WTC11 (cell line): ENCODE measurements around the gene TRNP1. TPM values are rescaled to one million over a fixed set of nuclear protein-coding genes. Genes with fewer than 3 reads are reported as not detected.

ENCODE experiments used
- ATAC-seq: fragments of 200-7000 bp; cut with Tn5 transposase; 2 replicates; pipeline ENCODE4 v1.10.0; 2021; ENCODE audit warnings: mild to moderate bottlenecking, moderate library complexity
- CTCF ChIA-PET: fragments of 300-600 bp; sonication (Branson Sonifier 250); formaldehyde crosslinking; loops from one replicate; lab custom pipeline; 2021; ENCODE audit warnings: antibody characterized with exemption; lab: Charles Lee
- POLR2A ChIA-PET: fragments of 350-600 bp; sonication (Branson Sonifier 250); formaldehyde crosslinking; loops from one replicate; lab custom pipeline; 2021; ENCODE audit warnings: antibody characterized with exemption; lab: Charles Lee
- DNase-seq: peaks from one replicate; pipeline ENCODE4 v3.0.0; 2021; ENCODE audit warnings: low spot score
- H3K27ac Mint-ChIP-seq: 2 replicates; pipeline ENCODE4 v1.8.0; 2021; ENCODE audit warnings: mixed read lengths
- H3K27me3 Mint-ChIP-seq: 2 replicates; pipeline ENCODE4 v1.8.0; 2021; ENCODE audit warnings: low read depth, mild to moderate bottlenecking, moderate library complexity, mixed read lengths
- H3K36me3 Mint-ChIP-seq: 2 replicates; pipeline ENCODE4 v1.8.0; 2021; ENCODE audit warnings: mixed read lengths
- H3K4me1 Mint-ChIP-seq: 2 replicates; pipeline ENCODE4 v1.8.0; 2022; ENCODE audit warnings: mixed read lengths
- H3K4me3 Mint-ChIP-seq: 2 replicates; pipeline ENCODE4 v1.8.0; 2021; ENCODE audit warnings: mild to moderate bottlenecking, moderate library complexity, mixed read lengths
- H3K9me3 Mint-ChIP-seq: 2 replicates; pipeline ENCODE4 v1.8.0; 2021; ENCODE audit warnings: mixed read lengths
- CBFB ChIP-seq: sonication (generic); formaldehyde crosslinking; IDR thresholded peaks from 2 replicates; pipeline ENCODE4 v1.8.1; 2022; ENCODE audit warnings: mild to moderate bottlenecking, low read depth, missing genetic modification reagents
- ELF4 ChIP-seq: sonication (generic); formaldehyde crosslinking; IDR thresholded peaks from 2 replicates; pipeline ENCODE4 v1.8.1; 2022; ENCODE audit warnings: low read depth, mild to moderate bottlenecking, moderate library complexity, missing genetic modification reagents
- FOXP1 ChIP-seq: sonication (generic); formaldehyde crosslinking; IDR thresholded peaks from 2 replicates; pipeline ENCODE4 v1.8.0; 2022; ENCODE audit warnings: missing genetic modification reagents, mild to moderate bottlenecking, moderate library complexity, borderline replicate concordance
- KAT7 ChIP-seq: sonication (generic); formaldehyde crosslinking; IDR thresholded peaks from 2 replicates; pipeline ENCODE4 v1.8.1; 2023; ENCODE audit warnings: missing genetic modification reagents, mild to moderate bottlenecking, borderline replicate concordance
- MXD4 ChIP-seq: fragments of 250-450 bp; sonication (Bioruptor Pico); IDR thresholded peaks from 2 replicates; pipeline ENCODE4 v1.8.0; 2021; ENCODE audit warnings: mild to moderate bottlenecking, moderate library complexity, borderline replicate concordance
- NFATC4 ChIP-seq: fragments of 250-450 bp; sonication (Bioruptor Pico); IDR thresholded peaks from 2 replicates; pipeline ENCODE4 v1.9.0; 2021; ENCODE audit warnings: mild to moderate bottlenecking
- SMAD3 ChIP-seq: sonication (generic); formaldehyde crosslinking; IDR thresholded peaks from 2 replicates; pipeline ENCODE4 v1.8.0; 2022; ENCODE audit warnings: missing genetic modification reagents, mild to moderate bottlenecking, borderline replicate concordance
- SMAD4 ChIP-seq: sonication (generic); formaldehyde crosslinking; IDR thresholded peaks from 2 replicates; pipeline ENCODE4 v1.8.0; 2022; ENCODE audit warnings: mild to moderate bottlenecking, missing genetic modification reagents
- TCF7 ChIP-seq: sonication (generic); formaldehyde crosslinking; IDR thresholded peaks from 2 replicates; pipeline ENCODE4 v1.8.0; 2022; ENCODE audit warnings: mild to moderate bottlenecking, low read depth, missing genetic modification reagents, moderate library complexity
- ZNF317 ChIP-seq: sonication (generic); formaldehyde crosslinking; IDR thresholded peaks from 2 replicates; pipeline ENCODE4 v1.8.1; 2023; ENCODE audit warnings: low read depth, mild to moderate bottlenecking, moderate library complexity, missing genetic modification reagents, borderline replicate concordance
- total RNA-seq: library from RNA; stranded (reverse); gene quantifications from 3 replicates; pipeline ENCODE4 v1.2.3, GENCODE V29; 2021
- TF ChIP-seq, protein P1 (sequence below): sonication (generic); formaldehyde crosslinking; IDR thresholded peaks from 2 replicates; pipeline ENCODE4 v1.8.1; 2023; ENCODE audit warnings: mild to moderate bottlenecking, missing genetic modification reagents, moderate library complexity
- TF ChIP-seq, protein P2 (sequence below): fragments of 250-450 bp; sonication (Bioruptor Pico); IDR thresholded peaks from 2 replicates; pipeline ENCODE4 v1.9.0; 2021; ENCODE audit warnings: mild to moderate bottlenecking
- TF ChIP-seq, protein P3 (sequence below): sonication (generic); formaldehyde crosslinking; IDR thresholded peaks from 2 replicates; pipeline ENCODE4 v1.8.1; 2023; ENCODE audit warnings: mild to moderate bottlenecking, missing genetic modification reagents, borderline replicate concordance
- TF ChIP-seq, protein P4 (sequence below): fragments of 250-450 bp; sonication (Bioruptor Pico); IDR thresholded peaks from 2 replicates; pipeline ENCODE4 v1.9.0; 2021; ENCODE audit warnings: mild to moderate bottlenecking, borderline replicate concordance
- TF ChIP-seq, protein P5 (sequence below): sonication (generic); formaldehyde crosslinking; conservative IDR thresholded peaks from 2 replicates; pipeline ENCODE4 v1.8.1; 2022; ENCODE audit warnings: mild to moderate bottlenecking, missing genetic modification reagents
- TF ChIP-seq, protein P6 (sequence below): sonication (generic); formaldehyde crosslinking; IDR thresholded peaks from 2 replicates; pipeline ENCODE4 v1.8.1; 2022; ENCODE audit warnings: mild to moderate bottlenecking, missing genetic modification reagents, moderate library complexity, borderline replicate concordance
- TF ChIP-seq, protein P7 (sequence below): sonication (generic); formaldehyde crosslinking; IDR thresholded peaks from 2 replicates; pipeline ENCODE4 v1.8.0; 2022; ENCODE audit warnings: mild to moderate bottlenecking, missing genetic modification reagents
- TF ChIP-seq, protein P8 (sequence below): sonication (generic); formaldehyde crosslinking; IDR thresholded peaks from 2 replicates; pipeline ENCODE4 v1.8.0; 2023; ENCODE audit warnings: missing genetic modification reagents

The TRNP1 gene
- total RNA-seq, 1 experiment from 2014 or later, result 37.6 TPM

DNA sequence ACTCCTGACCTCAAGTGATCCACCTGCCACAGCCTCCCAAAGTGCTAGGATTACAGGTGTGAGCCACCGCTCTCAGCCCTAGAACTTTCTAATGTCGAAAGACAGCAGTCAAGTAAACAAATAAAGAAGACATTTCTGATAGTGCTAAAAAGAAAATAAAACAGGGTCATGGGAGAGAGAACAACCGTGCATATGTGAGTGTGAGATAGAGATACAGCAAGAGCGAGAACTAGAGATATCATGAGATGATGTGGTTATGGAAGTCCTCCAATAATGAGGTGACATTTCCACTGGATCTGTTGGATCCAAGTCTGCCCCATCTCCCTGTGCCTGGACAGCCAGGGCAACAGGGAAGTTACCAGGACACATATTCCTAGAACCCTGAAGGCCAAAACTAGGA lies 23.7 kb downstream of the TRNP1 start:
- no peak overlapping the region for H3K27ac Mint-ChIP-seq

DNA sequence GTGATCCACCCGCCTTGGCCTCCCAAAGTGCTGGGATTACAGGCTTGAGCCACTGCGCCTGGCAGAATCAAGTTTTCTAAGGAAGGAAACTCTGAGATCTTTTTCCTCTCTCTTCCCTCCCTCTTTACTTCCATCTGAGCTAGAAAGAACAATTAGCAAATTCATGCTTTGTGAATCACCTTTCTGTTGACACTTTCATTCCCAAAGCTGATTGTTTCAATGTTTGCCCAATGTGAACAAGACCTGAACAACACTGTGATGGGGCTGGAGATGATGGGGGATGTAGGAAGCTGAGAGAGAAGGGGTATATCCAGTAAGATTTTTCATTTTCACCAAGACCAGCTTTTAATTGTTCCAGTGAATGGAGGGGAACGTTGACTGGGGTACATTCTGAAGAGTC lies 24.8 kb downstream of the TRNP1 start:
- no peak overlapping the region for H3K4me3 Mint-ChIP-seq
- ATAC-seq (no peak), DNase-seq (no peak)
- H3K36me3 Mint-ChIP-seq, result no peaks in the 10 kb centered on the region
- peaks cover 3% of the 10 kb centered on the region; the same call in 1 of the 2 replicates for H3K27me3 Mint-ChIP-seq
- no peaks in the 10 kb centered on the region for H3K9me3 Mint-ChIP-seq
- H3K4me1 Mint-ChIP-seq, result peaks cover 29% of the 10 kb centered on the region
- peak overlapping the region; percentile 82 for H3K27ac Mint-ChIP-seq
- POLR2A ChIA-PET, result interaction anchor here (0.5 to 1.7 kb wide), 3 partner anchors 8 to 21 kb away, joined by 3 to 9 read pairs (median 5); no protein-coding TSS in a partner anchor
- CTCF ChIA-PET, result interaction anchor here (0.5 to 1.3 kb wide), 5 partner anchors 9 to 44 kb away, joined by 3 to 6 read pairs (median 5); no protein-coding TSS in a partner anchor
- TF ChIP-seq, protein P1, sequence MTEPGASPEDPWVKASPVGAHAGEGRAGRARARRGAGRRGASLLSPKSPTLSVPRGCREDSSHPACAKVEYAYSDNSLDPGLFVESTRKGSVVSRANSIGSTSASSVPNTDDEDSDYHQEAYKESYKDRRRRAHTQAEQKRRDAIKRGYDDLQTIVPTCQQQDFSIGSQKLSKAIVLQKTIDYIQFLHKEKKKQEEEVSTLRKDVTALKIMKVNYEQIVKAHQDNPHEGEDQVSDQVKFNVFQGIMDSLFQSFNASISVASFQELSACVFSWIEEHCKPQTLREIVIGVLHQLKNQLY (CRISPR knock-in tag), result no peak
- TF ChIP-seq MXD4 (CRISPR knock-in tag), result no peak
- TF ChIP-seq TCF7 (CRISPR knock-in tag), result no peak
- TF ChIP-seq FOXP1 (CRISPR knock-in tag), result no peak
- TF ChIP-seq, protein P2, sequence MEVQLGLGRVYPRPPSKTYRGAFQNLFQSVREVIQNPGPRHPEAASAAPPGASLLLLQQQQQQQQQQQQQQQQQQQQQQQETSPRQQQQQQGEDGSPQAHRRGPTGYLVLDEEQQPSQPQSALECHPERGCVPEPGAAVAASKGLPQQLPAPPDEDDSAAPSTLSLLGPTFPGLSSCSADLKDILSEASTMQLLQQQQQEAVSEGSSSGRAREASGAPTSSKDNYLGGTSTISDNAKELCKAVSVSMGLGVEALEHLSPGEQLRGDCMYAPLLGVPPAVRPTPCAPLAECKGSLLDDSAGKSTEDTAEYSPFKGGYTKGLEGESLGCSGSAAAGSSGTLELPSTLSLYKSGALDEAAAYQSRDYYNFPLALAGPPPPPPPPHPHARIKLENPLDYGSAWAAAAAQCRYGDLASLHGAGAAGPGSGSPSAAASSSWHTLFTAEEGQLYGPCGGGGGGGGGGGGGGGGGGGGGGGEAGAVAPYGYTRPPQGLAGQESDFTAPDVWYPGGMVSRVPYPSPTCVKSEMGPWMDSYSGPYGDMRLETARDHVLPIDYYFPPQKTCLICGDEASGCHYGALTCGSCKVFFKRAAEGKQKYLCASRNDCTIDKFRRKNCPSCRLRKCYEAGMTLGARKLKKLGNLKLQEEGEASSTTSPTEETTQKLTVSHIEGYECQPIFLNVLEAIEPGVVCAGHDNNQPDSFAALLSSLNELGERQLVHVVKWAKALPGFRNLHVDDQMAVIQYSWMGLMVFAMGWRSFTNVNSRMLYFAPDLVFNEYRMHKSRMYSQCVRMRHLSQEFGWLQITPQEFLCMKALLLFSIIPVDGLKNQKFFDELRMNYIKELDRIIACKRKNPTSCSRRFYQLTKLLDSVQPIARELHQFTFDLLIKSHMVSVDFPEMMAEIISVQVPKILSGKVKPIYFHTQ, result no peak
- TF ChIP-seq, protein P3, sequence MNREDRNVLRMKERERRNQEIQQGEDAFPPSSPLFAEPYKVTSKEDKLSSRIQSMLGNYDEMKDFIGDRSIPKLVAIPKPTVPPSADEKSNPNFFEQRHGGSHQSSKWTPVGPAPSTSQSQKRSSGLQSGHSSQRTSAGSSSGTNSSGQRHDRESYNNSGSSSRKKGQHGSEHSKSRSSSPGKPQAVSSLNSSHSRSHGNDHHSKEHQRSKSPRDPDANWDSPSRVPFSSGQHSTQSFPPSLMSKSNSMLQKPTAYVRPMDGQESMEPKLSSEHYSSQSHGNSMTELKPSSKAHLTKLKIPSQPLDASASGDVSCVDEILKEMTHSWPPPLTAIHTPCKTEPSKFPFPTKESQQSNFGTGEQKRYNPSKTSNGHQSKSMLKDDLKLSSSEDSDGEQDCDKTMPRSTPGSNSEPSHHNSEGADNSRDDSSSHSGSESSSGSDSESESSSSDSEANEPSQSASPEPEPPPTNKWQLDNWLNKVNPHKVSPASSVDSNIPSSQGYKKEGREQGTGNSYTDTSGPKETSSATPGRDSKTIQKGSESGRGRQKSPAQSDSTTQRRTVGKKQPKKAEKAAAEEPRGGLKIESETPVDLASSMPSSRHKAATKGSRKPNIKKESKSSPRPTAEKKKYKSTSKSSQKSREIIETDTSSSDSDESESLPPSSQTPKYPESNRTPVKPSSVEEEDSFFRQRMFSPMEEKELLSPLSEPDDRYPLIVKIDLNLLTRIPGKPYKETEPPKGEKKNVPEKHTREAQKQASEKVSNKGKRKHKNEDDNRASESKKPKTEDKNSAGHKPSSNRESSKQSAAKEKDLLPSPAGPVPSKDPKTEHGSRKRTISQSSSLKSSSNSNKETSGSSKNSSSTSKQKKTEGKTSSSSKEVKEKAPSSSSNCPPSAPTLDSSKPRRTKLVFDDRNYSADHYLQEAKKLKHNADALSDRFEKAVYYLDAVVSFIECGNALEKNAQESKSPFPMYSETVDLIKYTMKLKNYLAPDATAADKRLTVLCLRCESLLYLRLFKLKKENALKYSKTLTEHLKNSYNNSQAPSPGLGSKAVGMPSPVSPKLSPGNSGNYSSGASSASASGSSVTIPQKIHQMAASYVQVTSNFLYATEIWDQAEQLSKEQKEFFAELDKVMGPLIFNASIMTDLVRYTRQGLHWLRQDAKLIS, result no peak

More for the DNA sequence above, 23.7 kb downstream of the TRNP1 start:
- peaks cover 31% of the 10 kb centered on the region for H3K4me1 Mint-ChIP-seq
- peaks cover under 1% of the 10 kb centered on the region; the same call in 1 of the 2 replicates for H3K27me3 Mint-ChIP-seq
- TF ChIP-seq, protein P4, sequence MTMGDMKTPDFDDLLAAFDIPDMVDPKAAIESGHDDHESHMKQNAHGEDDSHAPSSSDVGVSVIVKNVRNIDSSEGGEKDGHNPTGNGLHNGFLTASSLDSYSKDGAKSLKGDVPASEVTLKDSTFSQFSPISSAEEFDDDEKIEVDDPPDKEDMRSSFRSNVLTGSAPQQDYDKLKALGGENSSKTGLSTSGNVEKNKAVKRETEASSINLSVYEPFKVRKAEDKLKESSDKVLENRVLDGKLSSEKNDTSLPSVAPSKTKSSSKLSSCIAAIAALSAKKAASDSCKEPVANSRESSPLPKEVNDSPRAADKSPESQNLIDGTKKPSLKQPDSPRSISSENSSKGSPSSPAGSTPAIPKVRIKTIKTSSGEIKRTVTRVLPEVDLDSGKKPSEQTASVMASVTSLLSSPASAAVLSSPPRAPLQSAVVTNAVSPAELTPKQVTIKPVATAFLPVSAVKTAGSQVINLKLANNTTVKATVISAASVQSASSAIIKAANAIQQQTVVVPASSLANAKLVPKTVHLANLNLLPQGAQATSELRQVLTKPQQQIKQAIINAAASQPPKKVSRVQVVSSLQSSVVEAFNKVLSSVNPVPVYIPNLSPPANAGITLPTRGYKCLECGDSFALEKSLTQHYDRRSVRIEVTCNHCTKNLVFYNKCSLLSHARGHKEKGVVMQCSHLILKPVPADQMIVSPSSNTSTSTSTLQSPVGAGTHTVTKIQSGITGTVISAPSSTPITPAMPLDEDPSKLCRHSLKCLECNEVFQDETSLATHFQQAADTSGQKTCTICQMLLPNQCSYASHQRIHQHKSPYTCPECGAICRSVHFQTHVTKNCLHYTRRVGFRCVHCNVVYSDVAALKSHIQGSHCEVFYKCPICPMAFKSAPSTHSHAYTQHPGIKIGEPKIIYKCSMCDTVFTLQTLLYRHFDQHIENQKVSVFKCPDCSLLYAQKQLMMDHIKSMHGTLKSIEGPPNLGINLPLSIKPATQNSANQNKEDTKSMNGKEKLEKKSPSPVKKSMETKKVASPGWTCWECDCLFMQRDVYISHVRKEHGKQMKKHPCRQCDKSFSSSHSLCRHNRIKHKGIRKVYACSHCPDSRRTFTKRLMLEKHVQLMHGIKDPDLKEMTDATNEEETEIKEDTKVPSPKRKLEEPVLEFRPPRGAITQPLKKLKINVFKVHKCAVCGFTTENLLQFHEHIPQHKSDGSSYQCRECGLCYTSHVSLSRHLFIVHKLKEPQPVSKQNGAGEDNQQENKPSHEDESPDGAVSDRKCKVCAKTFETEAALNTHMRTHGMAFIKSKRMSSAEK (CRISPR knock-in tag), result no peak
- TF ChIP-seq SMAD4 (CRISPR knock-in tag), result no peak
- TF ChIP-seq, protein P5, sequence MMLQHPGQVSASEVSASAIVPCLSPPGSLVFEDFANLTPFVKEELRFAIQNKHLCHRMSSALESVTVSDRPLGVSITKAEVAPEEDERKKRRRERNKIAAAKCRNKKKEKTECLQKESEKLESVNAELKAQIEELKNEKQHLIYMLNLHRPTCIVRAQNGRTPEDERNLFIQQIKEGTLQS (CRISPR knock-in tag), result no peak
- TF ChIP-seq, protein P6, sequence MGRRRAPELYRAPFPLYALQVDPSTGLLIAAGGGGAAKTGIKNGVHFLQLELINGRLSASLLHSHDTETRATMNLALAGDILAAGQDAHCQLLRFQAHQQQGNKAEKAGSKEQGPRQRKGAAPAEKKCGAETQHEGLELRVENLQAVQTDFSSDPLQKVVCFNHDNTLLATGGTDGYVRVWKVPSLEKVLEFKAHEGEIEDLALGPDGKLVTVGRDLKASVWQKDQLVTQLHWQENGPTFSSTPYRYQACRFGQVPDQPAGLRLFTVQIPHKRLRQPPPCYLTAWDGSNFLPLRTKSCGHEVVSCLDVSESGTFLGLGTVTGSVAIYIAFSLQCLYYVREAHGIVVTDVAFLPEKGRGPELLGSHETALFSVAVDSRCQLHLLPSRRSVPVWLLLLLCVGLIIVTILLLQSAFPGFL, result no peak
- no peak for TF ChIP-seq ELF4 (CRISPR knock-in tag)
- no peak for TF ChIP-seq ZNF317 (CRISPR knock-in tag)
- TF ChIP-seq, protein P7, sequence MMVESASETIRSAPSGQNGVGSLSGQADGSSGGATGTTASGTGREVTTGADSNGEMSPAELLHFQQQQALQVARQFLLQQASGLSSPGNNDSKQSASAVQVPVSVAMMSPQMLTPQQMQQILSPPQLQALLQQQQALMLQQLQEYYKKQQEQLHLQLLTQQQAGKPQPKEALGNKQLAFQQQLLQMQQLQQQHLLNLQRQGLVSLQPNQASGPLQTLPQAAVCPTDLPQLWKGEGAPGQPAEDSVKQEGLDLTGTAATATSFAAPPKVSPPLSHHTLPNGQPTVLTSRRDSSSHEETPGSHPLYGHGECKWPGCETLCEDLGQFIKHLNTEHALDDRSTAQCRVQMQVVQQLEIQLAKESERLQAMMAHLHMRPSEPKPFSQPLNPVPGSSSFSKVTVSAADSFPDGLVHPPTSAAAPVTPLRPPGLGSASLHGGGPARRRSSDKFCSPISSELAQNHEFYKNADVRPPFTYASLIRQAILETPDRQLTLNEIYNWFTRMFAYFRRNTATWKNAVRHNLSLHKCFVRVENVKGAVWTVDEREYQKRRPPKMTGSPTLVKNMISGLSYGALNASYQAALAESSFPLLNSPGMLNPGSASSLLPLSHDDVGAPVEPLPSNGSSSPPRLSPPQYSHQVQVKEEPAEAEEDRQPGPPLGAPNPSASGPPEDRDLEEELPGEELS, result no peak
- TF ChIP-seq CBFB, result no peak
- no peak for TF ChIP-seq SMAD3 (CRISPR knock-in tag)
- no peak for TF ChIP-seq KAT7 (CRISPR knock-in tag)
- TF ChIP-seq, protein P8, sequence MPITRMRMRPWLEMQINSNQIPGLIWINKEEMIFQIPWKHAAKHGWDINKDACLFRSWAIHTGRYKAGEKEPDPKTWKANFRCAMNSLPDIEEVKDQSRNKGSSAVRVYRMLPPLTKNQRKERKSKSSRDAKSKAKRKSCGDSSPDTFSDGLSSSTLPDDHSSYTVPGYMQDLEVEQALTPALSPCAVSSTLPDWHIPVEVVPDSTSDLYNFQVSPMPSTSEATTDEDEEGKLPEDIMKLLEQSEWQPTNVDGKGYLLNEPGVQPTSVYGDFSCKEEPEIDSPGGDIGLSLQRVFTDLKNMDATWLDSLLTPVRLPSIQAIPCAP, result no peak
- no peak for TF ChIP-seq NFATC4
- ATAC-seq (no peak), DNase-seq (no peak)
- no peak overlapping the region for H3K4me3 Mint-ChIP-seq
- ChIA-PET POLR2A (interaction anchor here (1.7 kb wide), 1 partner anchor 20 kb away, joined by 9 read pairs; no protein-coding TSS in a partner anchor), CTCF (no interaction called here)
- no peaks in the 10 kb centered on the region for H3K36me3 Mint-ChIP-seq
- no peaks in the 10 kb centered on the region for H3K9me3 Mint-ChIP-seq
